ENCODE data around the gene MYO19.
"Not testable (repeated sequence)": the region's sequence is repeated elsewhere in the genome, so short reads cannot be mapped to it uniquely, and the experiment has no call there.

Gene MYO19

DNA sequence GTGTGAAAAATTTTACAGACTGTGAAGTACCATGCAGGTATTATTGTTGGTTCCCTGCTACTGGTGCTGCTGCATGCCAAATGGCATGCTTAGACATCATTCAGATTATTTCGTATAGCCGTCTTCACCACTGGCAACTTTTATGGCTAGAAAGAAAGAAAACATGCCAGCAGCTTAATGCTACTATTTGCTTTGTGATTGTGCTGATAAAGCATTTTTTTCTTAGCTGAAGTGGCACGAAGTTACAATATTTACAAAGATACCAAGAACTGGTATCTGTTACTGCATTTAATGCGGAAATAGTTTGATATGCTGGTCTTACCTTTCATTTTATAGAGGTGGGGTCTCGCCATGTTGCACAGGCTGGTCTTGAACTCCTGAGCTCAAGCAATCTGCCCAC lies 40.0 kb downstream of the MYO19 start:
- no peak overlapping the region for H3K4me3 ChIP-seq (ENCODE audit: low read length)
- TF ChIP-seq CTCF (IDR thresholded peaks at IDR 0.05; ENCODE audit: insufficient read depth, low read depth, low read length, missing control alignments) = no peak
- DNase-seq (ENCODE audit: low read depth) = no peak

DNA sequence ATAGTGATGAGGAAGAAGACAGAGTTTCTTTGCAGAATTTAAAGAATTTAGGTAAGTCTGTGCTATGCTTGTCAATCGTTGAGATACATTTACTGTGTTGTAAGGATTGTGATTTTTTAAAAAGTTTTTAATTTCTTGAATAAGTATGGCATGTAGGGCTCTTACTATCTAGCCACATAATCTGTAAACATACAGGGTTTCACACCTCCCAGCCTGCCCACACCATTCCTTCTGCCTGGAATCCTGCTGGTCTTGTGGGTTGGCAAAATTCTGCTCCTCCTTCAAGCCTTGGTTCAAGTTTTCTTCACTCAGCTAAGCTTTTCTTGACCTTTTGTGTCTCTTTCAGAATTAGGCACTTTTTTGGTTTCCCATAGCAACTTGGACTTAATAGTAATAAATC lies 40.7 kb downstream of the MYO19 start:
- TF ChIP-seq CTCF (IDR thresholded peaks at IDR 0.05; ENCODE audit: insufficient read depth, low read depth, low read length, missing control alignments) = no peak
- DNase-seq (ENCODE audit: low read depth) = no peak

DNA sequence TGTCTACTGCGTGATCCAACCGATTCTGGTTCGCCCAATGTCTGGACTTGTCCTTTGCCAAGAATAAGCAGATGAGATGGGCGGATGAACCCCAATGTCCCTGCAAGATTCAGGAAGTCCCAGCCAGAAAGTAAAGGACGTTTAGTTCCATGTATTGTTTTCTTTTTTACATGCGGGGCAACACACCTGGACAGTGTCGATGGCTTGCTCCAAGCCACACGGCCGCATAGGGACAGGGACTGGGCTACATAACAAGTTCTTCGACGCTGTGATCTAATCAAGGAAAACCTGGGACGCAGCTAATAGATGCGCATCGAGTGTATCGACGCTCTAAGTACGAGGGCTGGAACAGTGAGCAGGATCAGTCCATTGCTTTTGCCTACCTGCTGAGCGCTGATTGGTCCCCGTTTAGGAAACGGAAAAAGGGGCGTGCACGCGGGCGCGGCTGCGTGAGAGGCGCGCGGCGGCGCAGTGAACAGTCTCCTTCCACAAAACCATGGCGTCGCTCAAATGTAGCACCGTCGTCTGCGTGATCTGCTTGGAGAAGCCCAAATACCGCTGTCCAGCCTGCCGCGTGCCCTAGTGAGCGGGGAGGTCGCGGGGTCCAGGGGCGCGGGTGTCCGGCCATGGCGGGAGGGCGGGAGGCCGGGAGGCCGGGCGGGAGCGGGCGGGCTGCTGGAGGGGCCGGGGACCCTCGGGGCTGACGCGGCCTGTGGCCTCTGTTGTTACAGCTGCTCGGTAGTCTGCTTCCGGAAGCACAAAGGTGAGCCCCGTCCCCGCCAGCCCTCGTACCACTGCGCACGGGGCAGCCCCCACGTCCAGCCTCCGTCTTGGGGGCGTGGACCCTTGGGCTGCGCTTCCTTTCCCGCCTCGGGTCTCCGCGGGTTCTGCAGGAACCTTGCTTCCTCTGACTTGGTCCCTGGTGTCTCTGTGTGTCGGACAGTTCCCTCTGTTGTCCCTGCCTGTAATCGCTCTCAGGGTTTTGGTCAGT lies 48.2 kb downstream of the MYO19 start, which contains the start of gene ZNHIT3:
Gene ZNHIT3 (plus strand): TSS at position 478 of the 991 bp plus-strand sequence. CDS start 19 bp downstream, at position 497.
- H3K4me3 ChIP-seq (ENCODE audit: low read length) = peak within 1 kb of the TSS; percentile 96
- TF ChIP-seq CTCF (IDR thresholded peaks at IDR 0.05; ENCODE audit: insufficient read depth, low read depth, low read length, missing control alignments) = no peak
- peak; percentile 98 for DNase-seq (ENCODE audit: low read depth)

More for the DNA sequence above, 40.7 kb downstream of the MYO19 start:
- no peak overlapping the region for H3K4me3 ChIP-seq (ENCODE audit: low read length)

- DNase-seq (ENCODE audit: low read depth) = no peak
- TF ChIP-seq CTCF (IDR thresholded peaks at IDR 0.05; ENCODE audit: insufficient read depth, low read depth, low read length, missing control alignments) = no peak
- H3K4me3 ChIP-seq (ENCODE audit: low read length) = peak overlapping the region; percentile 96
These were observed 48.9 kb downstream of the MYO19 start for GRCh38 chr17:36485805-36486203.

DNA sequence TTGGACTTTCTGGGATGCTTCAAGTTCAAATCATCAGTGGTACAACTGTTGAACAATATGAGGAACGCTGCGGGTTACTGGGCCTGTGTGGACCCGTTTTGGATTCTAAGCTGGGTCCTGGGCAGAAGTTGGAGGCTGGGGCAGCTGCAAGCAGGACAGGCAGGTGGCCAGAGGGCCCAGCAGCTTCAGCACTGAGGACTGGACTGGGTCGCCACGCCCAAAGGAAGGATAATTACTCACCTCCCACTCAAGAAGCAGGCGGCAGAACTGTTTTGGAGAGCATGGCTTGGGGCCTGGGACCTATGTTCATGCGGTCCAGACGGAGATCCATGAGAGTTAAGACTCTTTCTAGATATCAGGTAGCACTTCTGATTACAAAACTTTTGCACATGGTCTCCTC lies 49.6 kb downstream of the MYO19 start:
- no peak overlapping the region for H3K4me3 ChIP-seq (ENCODE audit: low read length)
- TF ChIP-seq CTCF (IDR thresholded peaks at IDR 0.05; ENCODE audit: insufficient read depth, low read depth, low read length, missing control alignments) = no peak
- no peak for DNase-seq (ENCODE audit: low read depth)

GRCh38 chr17:36484021-36484420 lies 50.6 kb downstream of the MYO19 start:
- not testable (repeated sequence) for H3K4me3 ChIP-seq (ENCODE audit: low read length); DNase-seq (ENCODE audit: low read depth)

DNA sequence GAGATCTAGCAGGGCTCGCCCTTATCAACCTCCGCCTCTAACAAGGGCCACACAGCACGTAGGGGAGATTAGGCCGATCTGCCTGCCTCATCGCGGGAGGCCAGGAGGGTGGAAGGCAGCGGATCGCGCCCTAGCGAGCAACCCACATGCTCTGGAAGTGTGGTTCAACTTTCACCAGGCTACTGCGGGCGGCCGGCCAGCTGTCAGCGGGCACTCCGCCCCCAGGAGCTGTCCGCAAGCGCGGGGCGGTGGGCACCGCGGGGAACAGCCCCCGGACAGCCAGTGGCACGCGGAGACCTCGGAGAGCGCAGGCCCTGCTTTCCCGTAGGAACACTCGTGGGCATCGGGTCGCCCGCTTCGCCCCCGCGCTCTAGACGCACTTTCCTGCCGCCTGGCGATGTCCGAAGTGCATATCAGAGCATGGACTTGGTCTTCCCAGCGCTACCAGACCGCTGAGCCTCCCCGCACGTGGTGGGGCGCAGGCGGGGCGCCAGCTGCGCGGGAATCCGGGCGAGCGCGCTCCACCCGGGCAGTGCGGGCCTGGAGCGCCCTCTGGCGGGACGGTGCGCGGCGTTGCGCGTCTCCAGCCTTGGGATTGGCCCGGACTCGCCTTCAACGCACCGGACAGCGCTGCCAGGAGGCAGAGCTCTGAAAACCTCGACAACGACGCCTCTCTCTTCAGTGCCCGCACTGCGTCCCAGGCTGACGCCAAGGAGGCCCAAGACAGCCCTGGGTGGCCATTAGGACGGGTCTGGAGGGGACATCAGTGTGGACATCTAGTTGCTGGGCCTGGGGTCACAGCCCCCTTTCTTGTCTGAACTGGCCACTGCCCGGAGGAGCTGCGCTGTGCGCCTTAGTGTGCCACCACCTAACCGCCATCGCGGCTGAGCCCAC lies 51.8 kb downstream of the MYO19 start:
- peak; percentile 81 for DNase-seq (ENCODE audit: low read depth)
- peak; percentile 57 for TF ChIP-seq CTCF (IDR thresholded peaks at IDR 0.05; ENCODE audit: insufficient read depth, low read depth, low read length, missing control alignments)
- peak overlapping the region; percentile 29 for H3K4me3 ChIP-seq (ENCODE audit: low read length)

Measured in epithelial cell of esophagus (primary cell).